Muscle layer of duodenum (tissue), 2 donors: ENCODE measurements around the gene KRT3.

Experiments used
- H3K27ac ChIP-seq: one replicate; pipeline ENCODE4 v1.7.0; 2013; ENCODE audit warnings: mild to moderate bottlenecking, low read length
- H3K27me3 ChIP-seq: one replicate; pipeline ENCODE4 v1.7.0; 2013; ENCODE audit warnings: low read depth, mild to moderate bottlenecking, control low read depth, low read length
- H3K36me3 ChIP-seq, 2 donors: one replicate each; pipeline ENCODE4 v1.7.0; 2013; ENCODE audit warnings: low read length in 2 of 2, control low read depth in 1 of 2, mild to moderate bottlenecking in 1 of 2; ENCODE audit not compliant: insufficient read depth in 2 of 2, control insufficient read depth in 1 of 2
- H3K4me1 ChIP-seq, 2 donors: one replicate each; pipeline ENCODE4 v1.7.0; 2013; ENCODE audit warnings: low read length in 2 of 2, mild to moderate bottlenecking in 2 of 2, control low read depth in 1 of 2, moderate library complexity in 1 of 2; ENCODE audit not compliant: insufficient read depth in 2 of 2, control insufficient read depth in 1 of 2
- H3K4me3 ChIP-seq, 2 donors: one replicate each; pipeline ENCODE4 v1.7.0; 2013; ENCODE audit warnings: low read length in 2 of 2, low read depth in 1 of 2, mild to moderate bottlenecking in 1 of 2
- H3K9me3 ChIP-seq, 2 donors: one replicate each; pipeline ENCODE4 v1.7.0; 2013; ENCODE audit warnings: low read length in 2 of 2, control low read depth in 1 of 2, mild to moderate bottlenecking in 1 of 2; ENCODE audit not compliant: control insufficient read depth in 1 of 2
- donor health status: healthy.

The KRT3 gene

GRCh38 chr12:52809166-52809565 lies 13.2 kb upstream of the KRT3 start:
- Histone ChIP-seq H3K27ac (no peak overlapping the region), H3K36me3 (no peaks in the 10 kb centered on the region), H3K27me3 (no peaks in the 10 kb centered on the region), H3K4me1 (no peaks in the 10 kb centered on the region), H3K9me3 (no peaks in the 10 kb centered on the region), H3K4me3 (no peak overlapping the region)

GRCh38 chr12:52808573-52809160 lies 12.8 kb upstream of the KRT3 start:
- Histone ChIP-seq H3K4me1 (no peaks in the 10 kb centered on the region), H3K27ac (no peak overlapping the region), H3K9me3 (no peaks in the 10 kb centered on the region), H3K4me3 (no peak overlapping the region), H3K36me3 (no peaks in the 10 kb centered on the region), H3K27me3 (no peaks in the 10 kb centered on the region)

GRCh38 chr12:52807544-52808470 lies 11.9 kb upstream of the KRT3 start:
- Histone ChIP-seq H3K27ac (no peak overlapping the region), H3K27me3 (no peaks in the 10 kb centered on the region), H3K9me3 (no peaks in the 10 kb centered on the region), H3K4me1 (no peaks in the 10 kb centered on the region), H3K4me3 (no peak overlapping the region), H3K36me3 (no peaks in the 10 kb centered on the region)

- no peaks in the 10 kb centered on the region for H3K27me3 ChIP-seq
- H3K4me3 ChIP-seq = no peak overlapping the region
- no peaks in the 10 kb centered on the region for H3K36me3 ChIP-seq
- no peak overlapping the region for H3K27ac ChIP-seq
- no peaks in the 10 kb centered on the region for H3K9me3 ChIP-seq
- H3K4me1 ChIP-seq = no peaks in the 10 kb centered on the region
Measured at GRCh38 chr12:52806821-52807543, 11.1 kb upstream of the KRT3 start.

- Histone ChIP-seq H3K27ac (no peak overlapping the region), H3K9me3 (no peaks in the 10 kb centered on the region), H3K36me3 (no peaks in the 10 kb centered on the region)
Measured at GRCh38 chr12:52806169-52806811, 10.4 kb upstream of the KRT3 start.

GRCh38 chr12:52805739-52806138 lies 9.8 kb upstream of the KRT3 start:
- Histone ChIP-seq H3K4me3 (no peak overlapping the region), H3K9me3 (no peaks in the 10 kb centered on the region), H3K27ac (no peak overlapping the region), H3K27me3 (no peaks in the 10 kb centered on the region), H3K4me1 (no peaks in the 10 kb centered on the region), H3K36me3 (no peaks in the 10 kb centered on the region)

More at GRCh38 chr12:52806169-52806811, 10.4 kb upstream of the KRT3 start:
- Histone ChIP-seq H3K27me3 (no peaks in the 10 kb centered on the region), H3K4me3 (no peak overlapping the region), H3K4me1 (no peaks in the 10 kb centered on the region)

- Histone ChIP-seq H3K27ac (no peak overlapping the region), H3K27me3 (no peaks in the 10 kb centered on the region), H3K4me3 (no peak overlapping the region), H3K4me1 (no peaks in the 10 kb centered on the region), H3K9me3 (no peaks in the 10 kb centered on the region), H3K36me3 (no peaks in the 10 kb centered on the region)
Measured at GRCh38 chr12:52805000-52805399, 9.1 kb upstream of the KRT3 start.

GRCh38 chr12:52802442-52802841 lies 6.5 kb upstream of the KRT3 start:
- Histone ChIP-seq H3K27me3 (no peaks in the 10 kb centered on the region), H3K36me3 (no peaks in the 10 kb centered on the region), H3K4me3 (no peak overlapping the region), H3K27ac (no peak overlapping the region), H3K9me3 (no peaks in the 10 kb centered on the region), H3K4me1 (no peaks in the 10 kb centered on the region)

GRCh38 chr12:52801773-52802172 lies 5.9 kb upstream of the KRT3 start:
- H3K9me3 ChIP-seq = no peaks in the 10 kb centered on the region
- no peaks in the 10 kb centered on the region for H3K36me3 ChIP-seq
- no peaks in the 10 kb centered on the region for H3K27me3 ChIP-seq
- H3K27ac ChIP-seq = no peak overlapping the region
- H3K4me3 ChIP-seq = no peak overlapping the region
- no peaks in the 10 kb centered on the region for H3K4me1 ChIP-seq

- H3K27ac ChIP-seq = no peak overlapping the region
- H3K4me3 ChIP-seq = no peak overlapping the region
- no peaks in the 10 kb centered on the region for H3K27me3 ChIP-seq
- no peaks in the 10 kb centered on the region for H3K9me3 ChIP-seq
- H3K36me3 ChIP-seq = no peaks in the 10 kb centered on the region
- no peaks in the 10 kb centered on the region for H3K4me1 ChIP-seq
Measured at GRCh38 chr12:52800259-52800917, 4.5 kb upstream of the KRT3 start.
